HEK293 (cell line): ENCODE data around the gene BOD1.

Experiments used
- MEIS1 ChIP-seq: sonication (generic); formaldehyde crosslinking; IDR thresholded peaks from 2 replicates; pipeline ENCODE4 v1.8.1; 2022; ENCODE audit warnings: missing genetic modification reagents, mild to moderate bottlenecking, borderline replicate concordance
- YY1 ChIP-seq: fragments of 450-650 bp; formaldehyde crosslinking; IDR thresholded peaks from 2 replicates; pipeline ENCODE4 v1.5.1; 2018; ENCODE audit warnings: missing biosample characterization, missing genetic modification characterization
- ZNF2 ChIP-seq: fragments of 450-650 bp; formaldehyde crosslinking; IDR thresholded peaks from 2 replicates; pipeline ENCODE4 v1.5.1; 2016; ENCODE audit warnings: missing biosample characterization, missing genetic modification characterization
- ZNF514 ChIP-seq: fragments of 450-650 bp; formaldehyde crosslinking; IDR thresholded peaks from 2 replicates; pipeline ENCODE4 v1.5.1; 2016; ENCODE audit warnings: missing biosample characterization, missing genetic modification characterization
- TF ChIP-seq, protein P1 (sequence below): fragments of 450-650 bp; formaldehyde crosslinking; IDR thresholded peaks from 2 replicates; pipeline ENCODE4 v1.5.0; 2017; ENCODE audit warnings: missing biosample characterization, missing genetic modification characterization, borderline replicate concordance
- TF ChIP-seq, protein P2 (sequence below): fragments of 450-650 bp; formaldehyde crosslinking; IDR thresholded peaks from 2 replicates; pipeline ENCODE4 v1.5.1; 2016; ENCODE audit warnings: missing biosample characterization, missing genetic modification characterization

DNA sequence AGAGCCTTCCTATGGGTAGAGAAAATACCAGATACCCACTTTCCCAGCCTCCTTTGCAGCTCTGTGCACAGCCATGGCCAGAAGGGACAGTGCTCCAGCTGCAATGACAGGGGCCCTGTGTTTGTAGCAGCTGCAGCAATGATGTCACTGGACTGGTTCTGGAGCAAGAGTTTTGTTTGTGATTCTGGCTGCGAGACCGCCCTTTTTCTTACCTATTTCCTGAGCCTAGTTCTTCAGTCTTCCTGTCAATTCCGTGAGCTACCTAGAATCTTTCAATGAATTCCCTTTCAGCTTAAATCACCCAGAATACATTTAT is 10.0 kb upstream of the BOD1 start:
- no peak for TF ChIP-seq ZNF2 (tag by site-specific recombination)
- TF ChIP-seq ZNF514 (tag by site-specific recombination) = no peak
- no peak for TF ChIP-seq MEIS1 (CRISPR knock-in tag)
- TF ChIP-seq, protein P1, sequence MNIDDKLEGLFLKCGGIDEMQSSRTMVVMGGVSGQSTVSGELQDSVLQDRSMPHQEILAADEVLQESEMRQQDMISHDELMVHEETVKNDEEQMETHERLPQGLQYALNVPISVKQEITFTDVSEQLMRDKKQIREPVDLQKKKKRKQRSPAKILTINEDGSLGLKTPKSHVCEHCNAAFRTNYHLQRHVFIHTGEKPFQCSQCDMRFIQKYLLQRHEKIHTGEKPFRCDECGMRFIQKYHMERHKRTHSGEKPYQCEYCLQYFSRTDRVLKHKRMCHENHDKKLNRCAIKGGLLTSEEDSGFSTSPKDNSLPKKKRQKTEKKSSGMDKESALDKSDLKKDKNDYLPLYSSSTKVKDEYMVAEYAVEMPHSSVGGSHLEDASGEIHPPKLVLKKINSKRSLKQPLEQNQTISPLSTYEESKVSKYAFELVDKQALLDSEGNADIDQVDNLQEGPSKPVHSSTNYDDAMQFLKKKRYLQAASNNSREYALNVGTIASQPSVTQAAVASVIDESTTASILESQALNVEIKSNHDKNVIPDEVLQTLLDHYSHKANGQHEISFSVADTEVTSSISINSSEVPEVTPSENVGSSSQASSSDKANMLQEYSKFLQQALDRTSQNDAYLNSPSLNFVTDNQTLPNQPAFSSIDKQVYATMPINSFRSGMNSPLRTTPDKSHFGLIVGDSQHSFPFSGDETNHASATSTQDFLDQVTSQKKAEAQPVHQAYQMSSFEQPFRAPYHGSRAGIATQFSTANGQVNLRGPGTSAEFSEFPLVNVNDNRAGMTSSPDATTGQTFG (tag by site-specific recombination) = no peak
- TF ChIP-seq, protein P2, sequence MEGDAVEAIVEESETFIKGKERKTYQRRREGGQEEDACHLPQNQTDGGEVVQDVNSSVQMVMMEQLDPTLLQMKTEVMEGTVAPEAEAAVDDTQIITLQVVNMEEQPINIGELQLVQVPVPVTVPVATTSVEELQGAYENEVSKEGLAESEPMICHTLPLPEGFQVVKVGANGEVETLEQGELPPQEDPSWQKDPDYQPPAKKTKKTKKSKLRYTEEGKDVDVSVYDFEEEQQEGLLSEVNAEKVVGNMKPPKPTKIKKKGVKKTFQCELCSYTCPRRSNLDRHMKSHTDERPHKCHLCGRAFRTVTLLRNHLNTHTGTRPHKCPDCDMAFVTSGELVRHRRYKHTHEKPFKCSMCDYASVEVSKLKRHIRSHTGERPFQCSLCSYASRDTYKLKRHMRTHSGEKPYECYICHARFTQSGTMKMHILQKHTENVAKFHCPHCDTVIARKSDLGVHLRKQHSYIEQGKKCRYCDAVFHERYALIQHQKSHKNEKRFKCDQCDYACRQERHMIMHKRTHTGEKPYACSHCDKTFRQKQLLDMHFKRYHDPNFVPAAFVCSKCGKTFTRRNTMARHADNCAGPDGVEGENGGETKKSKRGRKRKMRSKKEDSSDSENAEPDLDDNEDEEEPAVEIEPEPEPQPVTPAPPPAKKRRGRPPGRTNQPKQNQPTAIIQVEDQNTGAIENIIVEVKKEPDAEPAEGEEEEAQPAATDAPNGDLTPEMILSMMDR (tag by site-specific recombination) = no peak
- TF ChIP-seq YY1 (tag by site-specific recombination) = no peak
